IPS-15b (cell line): Measurements from ENCODE around the gene HEXIM2.

Source experiments
- H3K27me3 ChIP-seq: one replicate; pipeline ENCODE4 v1.6.1; 2013; ENCODE audit warnings: low read length; ENCODE audit not compliant: control insufficient read depth, insufficient read depth
- H3K36me3 ChIP-seq: one replicate; pipeline ENCODE4 v1.6.1; 2013; ENCODE audit warnings: low read length; ENCODE audit not compliant: control insufficient read depth, insufficient read depth
- H3K4me1 ChIP-seq: one replicate; pipeline ENCODE4 v1.6.1; 2013; ENCODE audit warnings: mild to moderate bottlenecking, low read length; ENCODE audit not compliant: control insufficient read depth, insufficient read depth
- H3K4me3 ChIP-seq: one replicate; pipeline ENCODE4 v1.5.1; 2013; ENCODE audit warnings: low read depth, low read length
- H3K9ac ChIP-seq: one replicate; pipeline ENCODE4 v1.6.1; 2013; ENCODE audit warnings: low read depth, mild to moderate bottlenecking, low read length
- H3K9me3 ChIP-seq: one replicate; pipeline ENCODE4 v1.6.1; 2013; ENCODE audit warnings: mild to moderate bottlenecking, low read length; ENCODE audit not compliant: control insufficient read depth, insufficient read depth

Gene HEXIM2, protein sequence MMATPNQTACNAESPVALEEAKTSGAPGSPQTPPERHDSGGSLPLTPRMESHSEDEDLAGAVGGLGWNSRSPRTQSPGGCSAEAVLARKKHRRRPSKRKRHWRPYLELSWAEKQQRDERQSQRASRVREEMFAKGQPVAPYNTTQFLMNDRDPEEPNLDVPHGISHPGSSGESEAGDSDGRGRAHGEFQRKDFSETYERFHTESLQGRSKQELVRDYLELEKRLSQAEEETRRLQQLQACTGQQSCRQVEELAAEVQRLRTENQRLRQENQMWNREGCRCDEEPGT

DNA sequence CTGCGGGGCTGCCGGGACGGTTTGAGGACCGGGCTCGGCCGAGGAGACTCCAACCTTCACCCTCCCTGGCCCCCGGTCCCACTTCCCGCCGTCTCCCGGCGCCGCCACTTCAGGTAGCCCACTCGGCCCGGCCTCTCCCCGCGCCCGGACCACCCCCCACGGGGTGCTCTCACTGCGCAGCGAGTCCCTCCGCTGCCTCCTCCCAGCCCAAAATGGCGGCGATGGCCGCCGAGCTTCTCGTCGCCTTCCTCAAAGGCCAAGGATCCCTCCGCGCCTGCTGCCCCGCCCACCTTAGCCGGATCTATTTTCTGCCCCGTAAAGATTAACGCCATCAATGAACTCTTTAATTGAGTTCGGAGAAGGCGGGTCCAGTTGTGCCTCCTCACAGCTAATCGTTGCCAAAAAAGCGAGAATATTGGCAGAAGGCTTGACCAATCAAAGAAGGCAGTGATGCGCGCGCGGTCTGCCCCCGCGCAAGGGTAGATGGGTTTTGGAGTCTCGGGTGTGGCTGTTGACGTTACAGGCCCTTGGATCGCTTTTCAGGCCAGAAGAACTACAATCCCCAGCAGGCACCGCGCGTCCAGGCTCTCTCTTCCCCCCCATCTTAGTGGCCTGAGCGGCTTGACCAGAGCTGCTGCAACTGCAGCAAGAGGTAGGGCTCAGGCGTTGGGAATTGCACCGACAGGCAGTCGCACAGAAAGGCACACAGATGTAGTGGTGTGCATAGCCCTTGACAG lies at the start of gene HEXIM2:
Gene HEXIM2 (plus strand): TSS at position 588 of the 737 bp plus-strand sequence. CDS start 919 bp downstream, outside the sequence.
- Histone ChIP-seq H3K9ac (peak within 1 kb of the TSS; percentile 96), H3K4me1 (peaks cover 11% of the 10 kb centered on the region), H3K27me3 (no peaks in the 10 kb centered on the region), H3K9me3 (no peaks in the 10 kb centered on the region), H3K4me3 (peak within 1 kb of the TSS; percentile 93), H3K36me3 (no peaks in the 10 kb centered on the region)

DNA sequence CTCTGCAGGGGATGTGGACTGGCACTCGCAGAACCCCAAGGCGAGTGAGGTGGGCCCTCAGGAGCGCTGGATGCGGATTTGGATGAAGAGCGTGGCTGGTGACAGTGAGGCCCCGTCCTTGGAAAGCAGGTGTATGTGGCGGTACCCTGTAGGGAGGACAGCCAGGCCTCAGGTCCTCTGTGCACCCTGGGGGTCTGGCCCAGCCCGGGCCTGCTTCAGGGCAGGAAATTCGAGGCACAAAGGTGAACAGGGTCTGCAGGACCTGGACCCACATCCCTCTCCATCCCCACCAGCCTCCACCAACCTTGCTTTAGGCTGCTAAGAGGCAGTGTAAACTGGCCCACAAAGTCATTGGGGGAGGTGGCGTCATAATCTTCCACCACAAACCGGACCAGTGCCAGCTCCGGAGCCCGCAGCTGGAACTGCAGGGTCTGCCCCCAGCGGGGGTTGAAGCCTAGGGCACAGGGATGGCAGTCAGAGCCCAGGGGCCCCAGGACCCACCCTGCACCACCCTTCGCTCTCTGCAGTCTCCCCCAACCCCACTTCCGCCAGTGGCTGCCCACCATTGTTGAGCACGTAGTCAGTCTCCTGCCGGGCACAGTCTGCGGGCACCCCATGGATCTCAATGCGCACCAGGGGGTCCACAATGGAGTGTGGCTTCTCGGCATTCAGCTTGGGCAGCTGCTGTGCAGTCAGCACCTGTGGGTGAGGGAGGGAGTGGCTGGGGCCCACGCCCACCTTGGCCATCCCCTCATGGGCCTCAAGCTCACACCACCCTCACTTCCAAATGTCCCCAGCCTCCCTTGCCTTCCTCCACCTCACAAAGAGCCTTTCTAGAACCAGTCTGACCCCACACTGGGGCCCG lies 48.9 kb upstream of the HEXIM2 start:
- H3K4me1 ChIP-seq, result no peaks in the 10 kb centered on the region
- H3K27me3 ChIP-seq, result no peaks in the 10 kb centered on the region
- H3K9me3 ChIP-seq, result no peaks in the 10 kb centered on the region
- H3K36me3 ChIP-seq, result peaks cover 12% of the 10 kb centered on the region
- H3K4me3 ChIP-seq, result no peak overlapping the region
- H3K9ac ChIP-seq, result no peak overlapping the region

DNA sequence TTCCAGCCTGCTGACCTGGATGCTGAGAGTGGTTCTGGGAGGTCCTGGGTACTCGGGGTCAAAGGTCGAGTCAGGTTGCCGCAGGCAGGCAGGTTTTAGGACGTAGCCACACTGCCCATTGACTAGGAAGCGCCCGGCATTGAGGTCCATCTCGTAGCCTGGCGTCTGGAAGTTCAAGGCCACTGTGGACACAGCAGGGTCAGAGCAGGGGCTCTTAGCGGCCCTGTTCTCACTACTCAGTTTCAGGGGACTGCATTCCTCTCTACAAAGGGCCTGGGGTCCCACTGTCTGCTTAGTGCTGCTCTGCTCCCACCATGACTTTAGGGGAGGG lies 48.3 kb upstream of the HEXIM2 start:
- Histone ChIP-seq H3K27me3 (no peaks in the 10 kb centered on the region), H3K4me1 (no peaks in the 10 kb centered on the region), H3K36me3 (peaks cover 12% of the 10 kb centered on the region), H3K9me3 (no peaks in the 10 kb centered on the region), H3K4me3 (no peak overlapping the region), H3K9ac (no peak overlapping the region)

DNA sequence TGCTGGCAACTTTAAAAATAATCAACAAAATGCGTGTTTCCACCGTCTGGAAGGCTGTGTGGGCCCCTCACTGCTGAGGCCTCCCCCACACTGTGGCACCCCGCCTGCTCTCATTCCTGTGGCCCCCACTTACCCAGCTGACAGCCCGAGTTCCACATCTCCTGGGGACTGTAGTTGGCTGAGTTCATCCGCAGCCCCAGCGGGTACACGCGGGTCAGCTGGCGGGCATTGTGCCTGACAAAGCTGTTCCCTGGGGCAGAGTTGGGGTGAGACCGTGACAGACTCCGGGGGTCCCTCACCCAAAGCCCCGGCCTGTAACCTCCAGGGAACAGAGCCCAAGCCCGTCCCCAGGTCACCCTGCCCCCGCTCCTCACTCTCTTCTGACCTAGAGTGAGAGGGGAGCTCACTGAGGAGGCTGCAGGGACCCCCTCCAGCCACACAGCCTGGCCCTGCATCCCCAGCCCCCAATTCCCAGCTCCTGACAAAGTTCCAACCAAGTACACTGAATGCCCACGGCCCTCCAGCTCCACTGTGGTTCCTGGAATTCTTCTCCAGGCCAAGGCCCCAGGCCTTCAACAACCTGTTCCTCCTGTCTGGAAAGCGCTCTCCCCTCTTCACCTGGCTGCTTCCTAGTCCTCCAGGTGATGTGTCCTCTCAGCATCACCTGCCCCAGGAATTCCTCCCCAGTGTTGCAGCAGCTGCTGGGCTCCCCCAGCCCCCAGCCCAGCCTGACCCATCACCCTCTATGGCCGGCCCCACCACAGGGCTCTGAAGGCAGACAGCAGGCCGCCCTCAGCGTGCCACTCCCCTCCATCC lies 47.4 kb upstream of the HEXIM2 start:
- no peaks in the 10 kb centered on the region for H3K4me1 ChIP-seq

DNA sequence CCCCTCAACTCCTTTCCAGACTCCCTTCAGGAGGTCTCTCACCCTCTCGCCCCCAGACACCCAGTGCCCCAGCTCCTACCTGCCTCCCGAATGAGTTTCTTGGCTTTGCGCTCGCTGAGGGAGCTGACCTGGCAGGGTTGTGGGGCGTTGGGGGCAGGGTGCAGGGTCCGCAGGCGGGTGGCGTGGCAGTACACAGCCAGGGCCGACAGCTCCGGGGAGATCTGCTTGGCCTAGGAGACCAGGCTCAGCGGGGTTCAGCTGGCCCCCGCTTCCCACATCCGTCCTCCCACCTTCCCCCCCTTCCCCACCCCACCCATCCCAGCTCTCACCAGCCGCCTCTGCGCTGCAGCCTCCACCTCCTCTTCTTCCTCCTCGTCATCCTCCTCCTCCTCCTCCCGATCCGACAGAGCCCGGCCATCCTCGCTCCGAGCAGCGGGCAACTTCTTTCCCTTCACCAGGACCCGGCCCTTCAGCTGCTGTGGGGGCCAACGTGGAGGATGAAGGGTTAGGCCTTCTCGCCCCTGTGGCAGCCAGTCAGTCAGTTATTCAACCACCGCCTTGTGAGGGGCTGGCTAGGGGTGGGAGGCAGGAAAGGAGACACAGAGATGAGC lies 46.6 kb upstream of the HEXIM2 start:
- H3K9ac ChIP-seq, result no peak overlapping the region
- H3K27me3 ChIP-seq, result no peaks in the 10 kb centered on the region
- no peak overlapping the region for H3K4me3 ChIP-seq
- H3K4me1 ChIP-seq, result no peaks in the 10 kb centered on the region
- H3K36me3 ChIP-seq, result peaks cover 6% of the 10 kb centered on the region
- no peaks in the 10 kb centered on the region for H3K9me3 ChIP-seq

More for the DNA sequence above, 47.4 kb upstream of the HEXIM2 start:
- no peaks in the 10 kb centered on the region for H3K27me3 ChIP-seq
- H3K36me3 ChIP-seq, result peaks cover 6% of the 10 kb centered on the region
- no peak overlapping the region for H3K4me3 ChIP-seq
- H3K9me3 ChIP-seq, result no peaks in the 10 kb centered on the region
- no peak overlapping the region for H3K9ac ChIP-seq

DNA sequence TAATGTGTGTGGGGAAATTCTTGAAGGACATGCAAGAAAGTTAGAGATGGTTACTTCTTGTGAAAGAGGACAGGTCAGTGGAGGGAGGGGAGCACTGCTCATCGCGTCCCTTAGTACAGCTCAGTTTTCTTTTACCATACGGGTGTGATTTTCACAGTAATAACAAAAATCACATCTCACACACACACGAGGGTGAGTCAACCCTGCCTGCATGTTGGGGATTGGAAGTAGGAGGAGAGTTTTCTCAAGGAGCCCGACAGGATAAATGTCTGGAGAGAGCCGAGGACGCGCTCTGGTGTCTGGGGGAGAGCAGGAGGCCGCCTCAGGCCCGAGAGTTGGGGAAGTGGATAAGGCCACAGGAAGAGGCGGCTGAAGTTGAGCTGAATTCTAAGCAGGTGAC lies 45.8 kb upstream of the HEXIM2 start:
- Histone ChIP-seq H3K4me1 (no peaks in the 10 kb centered on the region), H3K4me3 (no peak overlapping the region), H3K36me3 (peaks cover 6% of the 10 kb centered on the region), H3K9me3 (no peaks in the 10 kb centered on the region), H3K9ac (no peak overlapping the region), H3K27me3 (no peaks in the 10 kb centered on the region)

DNA sequence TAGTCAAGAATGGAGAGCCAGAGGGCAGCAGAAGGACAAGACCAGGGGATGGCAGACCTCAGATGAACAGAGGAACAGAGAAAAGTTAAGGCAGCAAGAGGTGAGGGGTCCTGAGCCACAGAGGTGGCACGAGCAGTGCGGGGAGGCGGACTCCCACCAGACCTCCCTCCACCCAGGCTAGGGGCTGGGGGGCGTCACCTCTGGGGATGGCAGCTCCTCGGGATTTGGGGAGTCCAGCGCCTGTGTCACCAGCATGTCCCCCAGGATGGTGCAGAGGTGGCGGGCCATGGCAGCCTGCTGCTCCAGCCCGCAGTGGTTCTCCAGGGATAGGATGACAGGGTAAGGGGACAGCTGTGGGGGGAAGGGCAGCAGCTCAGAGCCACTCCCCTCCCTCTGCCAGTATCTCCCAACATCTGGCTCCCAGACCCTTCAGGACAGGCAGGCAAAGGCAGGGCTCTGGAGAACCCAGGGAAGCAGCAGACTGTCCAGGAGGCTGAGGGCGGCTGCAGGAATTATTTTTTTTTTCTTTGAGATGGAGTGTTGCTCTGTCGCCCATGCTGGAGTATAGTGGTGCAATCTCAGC lies 45.1 kb upstream of the HEXIM2 start:
- no peaks in the 10 kb centered on the region for H3K4me1 ChIP-seq
- peaks cover 4% of the 10 kb centered on the region for H3K36me3 ChIP-seq

DNA sequence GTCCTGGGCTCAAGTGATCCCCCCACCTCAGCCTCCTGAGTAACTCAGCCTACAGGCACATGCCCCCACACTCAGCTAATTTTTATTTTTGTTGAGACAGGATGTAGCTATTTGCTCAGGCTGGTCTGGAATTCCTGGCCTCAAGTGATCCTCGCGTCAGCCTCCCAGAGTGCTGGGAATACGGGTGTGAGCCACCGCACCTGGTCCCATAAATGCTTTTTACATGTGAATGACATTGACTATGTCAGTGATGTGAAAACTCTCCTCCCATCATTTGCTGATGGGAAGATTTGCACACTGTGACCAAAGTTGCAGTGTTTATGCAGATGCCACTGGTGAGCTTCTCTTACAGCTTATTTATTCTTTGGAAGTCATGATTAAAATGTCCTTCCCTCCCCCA lies 44.3 kb upstream of the HEXIM2 start:
- peaks cover 1% of the 10 kb centered on the region for H3K36me3 ChIP-seq
- H3K9ac ChIP-seq, result no peak overlapping the region
- no peaks in the 10 kb centered on the region for H3K27me3 ChIP-seq
- no peaks in the 10 kb centered on the region for H3K4me1 ChIP-seq
- no peaks in the 10 kb centered on the region for H3K9me3 ChIP-seq
- H3K4me3 ChIP-seq, result no peak overlapping the region

More for the DNA sequence above, 45.1 kb upstream of the HEXIM2 start:
- H3K4me3 ChIP-seq, result no peak overlapping the region
- H3K27me3 ChIP-seq, result no peaks in the 10 kb centered on the region
- no peak overlapping the region for H3K9ac ChIP-seq
- H3K9me3 ChIP-seq, result no peaks in the 10 kb centered on the region

DNA sequence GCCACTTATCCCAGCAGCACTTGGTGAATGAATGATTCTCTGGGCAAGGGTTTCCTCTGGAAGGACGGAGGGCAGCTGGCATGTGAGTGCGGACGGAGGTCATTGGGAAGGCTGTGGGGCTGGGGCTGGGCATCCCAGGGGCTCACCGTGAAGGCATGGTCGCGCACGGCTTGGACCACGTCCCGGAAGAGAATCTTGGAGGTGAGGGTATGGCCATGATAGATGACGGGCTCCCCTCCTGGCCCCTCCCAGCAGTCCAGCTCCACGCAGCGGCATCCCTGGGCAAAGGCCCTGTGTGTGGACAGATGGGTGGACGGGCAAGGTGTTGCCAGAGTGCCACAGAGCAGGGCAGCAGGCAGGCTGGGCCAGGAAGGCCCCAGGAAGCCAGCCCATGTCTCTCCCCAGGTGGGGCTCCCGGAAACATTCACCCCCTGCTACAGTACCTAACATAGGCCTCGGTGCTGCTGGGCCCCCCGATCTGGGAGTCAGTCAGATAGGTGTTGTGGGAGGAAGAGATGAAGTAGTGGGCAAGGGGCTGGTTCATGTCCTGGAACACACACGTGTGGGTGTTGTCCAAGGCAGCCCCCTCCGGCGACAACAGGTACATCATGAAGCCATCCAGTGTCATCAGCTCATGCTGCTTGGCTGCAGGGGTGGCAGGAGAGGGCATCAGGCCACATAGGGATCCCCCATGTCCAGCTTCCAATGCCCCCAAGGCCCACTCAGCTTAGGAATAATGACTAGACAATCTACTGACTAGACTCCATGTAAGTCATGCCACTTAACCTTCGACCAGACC lies 43.6 kb upstream of the HEXIM2 start:
- no peaks in the 10 kb centered on the region for H3K9me3 ChIP-seq
- H3K4me1 ChIP-seq, result no peaks in the 10 kb centered on the region
- no peaks in the 10 kb centered on the region for H3K27me3 ChIP-seq
- no peak overlapping the region for H3K9ac ChIP-seq
- H3K36me3 ChIP-seq, result no peaks in the 10 kb centered on the region
- no peak overlapping the region for H3K4me3 ChIP-seq

DNA sequence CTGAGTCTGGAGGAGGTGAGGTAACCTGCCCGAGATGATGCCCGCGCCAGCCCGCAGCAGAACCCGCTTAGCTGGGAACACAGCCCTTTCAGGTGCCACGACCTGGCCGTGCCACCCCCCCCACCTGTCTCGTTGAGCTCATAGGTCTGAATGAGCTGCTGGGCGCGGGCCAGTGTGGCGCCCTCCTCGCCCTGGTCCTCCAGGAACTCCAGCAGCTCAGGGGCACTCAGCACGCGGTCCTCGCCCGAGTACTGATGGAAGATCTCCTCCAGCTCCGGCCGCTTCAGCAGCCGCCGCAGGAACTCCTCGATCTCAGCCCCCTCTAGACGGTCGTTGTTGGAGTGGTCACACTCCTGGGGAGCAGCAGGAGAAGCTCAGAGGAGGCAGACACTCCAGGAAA lies 43.0 kb upstream of the HEXIM2 start:
- Histone ChIP-seq H3K9ac (no peak overlapping the region), H3K27me3 (no peaks in the 10 kb centered on the region), H3K4me3 (no peak overlapping the region), H3K9me3 (no peaks in the 10 kb centered on the region), H3K4me1 (no peaks in the 10 kb centered on the region), H3K36me3 (no peaks in the 10 kb centered on the region)
